Transverse colon (tissue), 3 donors: ENCODE data around the gene POLR2I.

Experiments
- EP300 ChIP-seq: sonication (generic); formaldehyde crosslinking; IDR thresholded peaks from one replicate; pipeline ENCODE4 v1.6.1; 2017; ENCODE audit warnings: antibody characterized with exemption, low read depth
- POLR2A ChIP-seq: fragments of 450-650 bp; IDR thresholded peaks from one replicate; pipeline ENCODE4 v1.6.1; 2016; ENCODE audit warnings: antibody characterized with exemption, mild to moderate bottlenecking, moderate library complexity
- TF ChIP-seq, protein P1 (sequence below), 5 experiments: fragments of 200-600 bp in 3 of 5; fragments of 450-650 bp in 2 of 5; sonication (generic) in 3 of 5; IDR thresholded peaks; 1 replicate in 2 of 5; 2 replicates in 3 of 5; pipeline ENCODE4 v1.5.1; 2016 to 2017; ENCODE audit warnings: antibody characterized with exemption in 5 of 5, inconsistent platforms in 3 of 5, mild to moderate bottlenecking in 2 of 5, moderate library complexity in 1 of 5

- TF ChIP-seq, protein P1, sequence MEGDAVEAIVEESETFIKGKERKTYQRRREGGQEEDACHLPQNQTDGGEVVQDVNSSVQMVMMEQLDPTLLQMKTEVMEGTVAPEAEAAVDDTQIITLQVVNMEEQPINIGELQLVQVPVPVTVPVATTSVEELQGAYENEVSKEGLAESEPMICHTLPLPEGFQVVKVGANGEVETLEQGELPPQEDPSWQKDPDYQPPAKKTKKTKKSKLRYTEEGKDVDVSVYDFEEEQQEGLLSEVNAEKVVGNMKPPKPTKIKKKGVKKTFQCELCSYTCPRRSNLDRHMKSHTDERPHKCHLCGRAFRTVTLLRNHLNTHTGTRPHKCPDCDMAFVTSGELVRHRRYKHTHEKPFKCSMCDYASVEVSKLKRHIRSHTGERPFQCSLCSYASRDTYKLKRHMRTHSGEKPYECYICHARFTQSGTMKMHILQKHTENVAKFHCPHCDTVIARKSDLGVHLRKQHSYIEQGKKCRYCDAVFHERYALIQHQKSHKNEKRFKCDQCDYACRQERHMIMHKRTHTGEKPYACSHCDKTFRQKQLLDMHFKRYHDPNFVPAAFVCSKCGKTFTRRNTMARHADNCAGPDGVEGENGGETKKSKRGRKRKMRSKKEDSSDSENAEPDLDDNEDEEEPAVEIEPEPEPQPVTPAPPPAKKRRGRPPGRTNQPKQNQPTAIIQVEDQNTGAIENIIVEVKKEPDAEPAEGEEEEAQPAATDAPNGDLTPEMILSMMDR (IDR thresholded peaks at IDR 0.05), result no peak
- no peak for TF ChIP-seq EP300
- TF ChIP-seq POLR2A, result no peak
Measured at GRCh38 chr19:36150586-36150985, 35.9 kb upstream of the POLR2I start.
